PFSK-1 (cell line): Measurements from ENCODE around the gene WFDC1.

Experiments
- POLR2AphosphoS5 ChIP-seq: IDR thresholded peaks from 2 replicates; pipeline ENCODE4 v1.6.1; 2012; ENCODE audit warnings: low read depth, mild to moderate bottlenecking, control low read depth, low read length, moderate library complexity
- TAF1 ChIP-seq: IDR thresholded peaks from 2 replicates; pipeline ENCODE4 v1.6.1; 2012; ENCODE audit warnings: low read length, control low read depth, borderline replicate concordance; ENCODE audit not compliant: insufficient read depth

DNA sequence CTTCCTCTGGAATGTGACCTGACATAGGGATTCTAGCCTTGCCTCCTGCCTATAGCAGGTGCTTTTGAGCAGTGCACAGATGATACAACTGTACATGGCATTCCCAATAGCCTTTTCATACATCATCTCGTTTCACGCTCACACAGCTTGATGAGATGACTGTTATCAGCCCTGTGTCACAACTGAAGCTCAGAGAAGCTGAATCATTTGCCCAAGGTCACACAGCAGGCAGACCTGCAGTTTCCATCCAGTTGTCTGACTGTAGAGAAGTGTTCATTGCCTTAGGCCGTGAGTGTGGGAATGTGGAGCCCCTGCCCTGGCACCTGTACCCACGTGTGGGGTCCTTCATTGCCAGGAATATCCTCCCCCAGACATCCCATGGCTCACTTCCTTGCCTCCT is 20.1 kb downstream of the WFDC1 start:
- TF ChIP-seq TAF1 (no peak), POLR2AphosphoS5 (no peak)
